GM21825 (cell line): ENCODE results near the gene POU6F2.

Experiments
- ATAC-seq: cut with Tn5 transposase; IDR thresholded peaks from one replicate; pipeline ENCODE4 v1.9.1; 2021; ENCODE audit warnings: mild to moderate bottlenecking, moderate library complexity; ENCODE audit not compliant: unreplicated experiment

POU6F2 gene

GRCh38 chr7:39062811-39063210 lies 85.1 kb downstream of the POU6F2 start:
- ATAC-seq = no peak

GRCh38 chr7:39069031-39069430 lies 91.3 kb downstream of the POU6F2 start:
- ATAC-seq = no peak

GRCh38 chr7:39069896-39070881 lies 92.5 kb downstream of the POU6F2 start:
- ATAC-seq = no peak

- no peak for ATAC-seq
Measured at GRCh38 chr7:39071116-39071515, 93.4 kb downstream of the POU6F2 start.

- no peak for ATAC-seq
Measured at GRCh38 chr7:39073432-39073831, 95.7 kb downstream of the POU6F2 start.

- ATAC-seq = no peak
Measured at GRCh38 chr7:39075210-39075609, 97.5 kb downstream of the POU6F2 start.

GRCh38 chr7:39083781-39084180 lies 106.1 kb downstream of the POU6F2 start:
- ATAC-seq = no peak

GRCh38 chr7:39084349-39084748 lies 106.6 kb downstream of the POU6F2 start:
- ATAC-seq = no peak

GRCh38 chr7:39085189-39085588 lies 107.5 kb downstream of the POU6F2 start:
- no peak for ATAC-seq

- no peak for ATAC-seq
Measured at GRCh38 chr7:39085590-39086049, 107.9 kb downstream of the POU6F2 start.

- ATAC-seq = no peak
Measured at GRCh38 chr7:39086638-39087360, 109.1 kb downstream of the POU6F2 start.

GRCh38 chr7:39088730-39089593 lies 111.3 kb downstream of the POU6F2 start:
- ATAC-seq = no peak

- no peak for ATAC-seq
Measured at GRCh38 chr7:39091145-39091544, 113.4 kb downstream of the POU6F2 start.

- ATAC-seq = no peak
Measured at GRCh38 chr7:39091774-39092173, 114.1 kb downstream of the POU6F2 start.

- ATAC-seq = no peak
Measured at GRCh38 chr7:39094731-39095130, 117.0 kb downstream of the POU6F2 start.

GRCh38 chr7:39095875-39096619 lies 118.3 kb downstream of the POU6F2 start:
- ATAC-seq = no peak

- ATAC-seq = no peak
Measured at GRCh38 chr7:39098506-39098905, 120.8 kb downstream of the POU6F2 start.

GRCh38 chr7:39099146-39099545 lies 121.4 kb downstream of the POU6F2 start:
- ATAC-seq = no peak

GRCh38 chr7:39100270-39100669 lies 122.6 kb downstream of the POU6F2 start:
- ATAC-seq = no peak

GRCh38 chr7:39102234-39102633 lies 124.5 kb downstream of the POU6F2 start:
- no peak for ATAC-seq
